DOHH2 (cell line): ENCODE data around the gene TSPYL1.

ENCODE experiments used
- H3F3A ChIP-seq: fragments of 200-600 bp; sonication (generic), shearing (Covaris generic); 2 replicates; pipeline ENCODE4 v1.6.0; 2016; ENCODE audit warnings: antibody characterized with exemption, mild to moderate bottlenecking; ENCODE audit not compliant: control insufficient read depth, insufficient read depth
- H3K27ac ChIP-seq: fragments of 200-600 bp; sonication (generic); 2 replicates; pipeline ENCODE4 v1.5.1; 2014; ENCODE audit warnings: low read depth, mild to moderate bottlenecking, low read length, moderate library complexity
- H3K27me3 ChIP-seq: fragments of 200-600 bp; sonication (generic); 2 replicates; pipeline ENCODE4 v1.6.1; 2014; ENCODE audit warnings: mild to moderate bottlenecking, low read length, mixed read lengths; ENCODE audit not compliant: control insufficient read depth
- H3K36me3 ChIP-seq: fragments of 200-600 bp; sonication (generic); 2 replicates; pipeline ENCODE4 v1.6.1; 2014; ENCODE audit warnings: mild to moderate bottlenecking, low read length, moderate library complexity, mixed read lengths; ENCODE audit not compliant: control insufficient read depth
- H3K4me1 ChIP-seq: fragments of 200-600 bp; sonication (generic); 2 replicates; pipeline ENCODE4 v1.6.1; 2014; ENCODE audit warnings: mild to moderate bottlenecking, low read length, mixed read lengths; ENCODE audit not compliant: control insufficient read depth
- H3K4me2 ChIP-seq: fragments of 200-600 bp; sonication (generic); 2 replicates; pipeline ENCODE4 v1.6.0; 2014; ENCODE audit warnings: mild to moderate bottlenecking, low read length, moderate library complexity
- H3K4me3 ChIP-seq: fragments of 200-600 bp; sonication (generic); 2 replicates; pipeline ENCODE4 v1.5.1; 2014; ENCODE audit warnings: mild to moderate bottlenecking, low read length, mixed read lengths
- H3K79me2 ChIP-seq: fragments of 200-600 bp; sonication (generic); 2 replicates; pipeline ENCODE4 v1.6.1; 2014; ENCODE audit warnings: mild to moderate bottlenecking, low read length, mixed read lengths; ENCODE audit not compliant: control insufficient read depth
- H3K9me2 ChIP-seq: fragments of 200-600 bp; sonication (generic); replicated peaks from 2 replicates; pipeline ENCODE4 v1.6.1; 2014; ENCODE audit warnings: mild to moderate bottlenecking, low read length, mixed read lengths; ENCODE audit not compliant: control insufficient read depth
- H3K9me3 ChIP-seq: fragments of 200-600 bp; sonication (generic); 2 replicates; pipeline ENCODE4 v1.6.1; 2014; ENCODE audit warnings: antibody characterized with exemption, low read length, mixed read lengths; ENCODE audit not compliant: control insufficient read depth, insufficient read depth
- H4K20me1 ChIP-seq: fragments of 200-600 bp; sonication (generic); 2 replicates; pipeline ENCODE4 v1.6.0; 2014; ENCODE audit warnings: low read depth, mild to moderate bottlenecking, antibody characterized with exemption, low read length, moderate library complexity; ENCODE audit not compliant: control insufficient read depth, insufficient read depth
- CTCF ChIP-seq: fragments of 200-600 bp; sonication (generic); IDR thresholded peaks from one replicate; pipeline ENCODE4 v1.5.1; 2014; ENCODE audit warnings: antibody characterized with exemption, mild to moderate bottlenecking, low read depth, low read length; ENCODE audit not compliant: poor library complexity, severe bottlenecking
- EZH2phosphoT487 ChIP-seq: fragments of 200-600 bp; sonication (generic); IDR thresholded peaks from 2 replicates; pipeline ENCODE4 v1.6.1; 2017; ENCODE audit warnings: borderline replicate concordance, mild to moderate bottlenecking, antibody characterized with exemption, low read length, moderate library complexity, mixed read lengths

TSPYL1 gene

GRCh38 chr6:116268589-116269293, 11.0 kb downstream of the TSPYL1 start:
- TF ChIP-seq EZH2phosphoT487 (no peak), CTCF (peak; percentile 73)
- Histone ChIP-seq H3K9me2 (no peaks in the 10 kb centered on the region), H3K4me2 (no peak overlapping the region), H3K9me3 (no peaks in the 10 kb centered on the region), H3K4me1 (peaks cover 8% of the 10 kb centered on the region), H3K27me3 (no peaks in the 10 kb centered on the region), H3K79me2 (no peaks in the 10 kb centered on the region), H4K20me1 (no peaks in the 10 kb centered on the region), H3K36me3 (no peaks in the 10 kb centered on the region; the same call in none of the 2 replicates), H3K4me3 (no peak overlapping the region), H3K27ac (no peak overlapping the region), H3F3A (peaks cover 9% of the 10 kb centered on the region)

- Histone ChIP-seq H3K4me3 (no peak overlapping the region), H3K27ac (no peak overlapping the region), H3K4me1 (peaks cover 8% of the 10 kb centered on the region), H3F3A (peaks cover 9% of the 10 kb centered on the region), H3K9me3 (peaks cover 3% of the 10 kb centered on the region; the same call in 1 of the 2 replicates), H3K79me2 (no peaks in the 10 kb centered on the region), H4K20me1 (no peaks in the 10 kb centered on the region), H3K27me3 (no peaks in the 10 kb centered on the region), H3K4me2 (no peak overlapping the region), H3K36me3 (no peaks in the 10 kb centered on the region; the same call in none of the 2 replicates), H3K9me2 (no peaks in the 10 kb centered on the region)
- no peak for TF ChIP-seq CTCF
- TF ChIP-seq EZH2phosphoT487 = no peak
Observed at GRCh38 chr6:116267836-116268588, 11.7 kb downstream of the TSPYL1 start.

- H3K9me2 ChIP-seq = no peaks in the 10 kb centered on the region
- H3F3A ChIP-seq = peaks cover 9% of the 10 kb centered on the region
- H3K4me2 ChIP-seq = no peak overlapping the region
- no peak for TF ChIP-seq CTCF
- TF ChIP-seq EZH2phosphoT487 = no peak
- no peaks in the 10 kb centered on the region for H3K79me2 ChIP-seq
- no peaks in the 10 kb centered on the region for H3K27me3 ChIP-seq
- no peak overlapping the region for H3K4me3 ChIP-seq
- peaks cover 8% of the 10 kb centered on the region for H3K4me1 ChIP-seq
- no peak overlapping the region for H3K27ac ChIP-seq
- H4K20me1 ChIP-seq = no peaks in the 10 kb centered on the region
- peaks cover 3% of the 10 kb centered on the region; the same call in 1 of the 2 replicates for H3K9me3 ChIP-seq
- no peaks in the 10 kb centered on the region; the same call in none of the 2 replicates for H3K36me3 ChIP-seq
Observed at GRCh38 chr6:116266803-116267202, 12.9 kb downstream of the TSPYL1 start.
